HEK293 (cell line): ENCODE data around the gene TOP2A.

Experiments
- CTCF ChIA-PET: fragments of 350-600 bp; formaldehyde crosslinking; extraction: SDS; loops from one replicate; lab custom pipeline; 2021; ENCODE audit warnings: antibody characterized with exemption; lab: Yijun Ruan, JAX
- POLR2A ChIA-PET: fragments of 300-600 bp; formaldehyde crosslinking; extraction: SDS; loops from one replicate; lab custom pipeline; 2020; ENCODE audit warnings: antibody characterized with exemption, inconsistent platforms; lab: Yijun Ruan, JAX
- H3K27ac ChIP-seq: fragments of 200-500 bp; sonication (Bioruptor generic); 2 replicates; pipeline ENCODE4 v1.5.1; 2014; ENCODE audit warnings: low read depth, low read length, control low read depth, inconsistent platforms; ENCODE audit errors: extremely low read depth
- H3K36me3 ChIP-seq, 2 experiments: fragments of 200-500 bp in 1 of 2; sonication (Bioruptor generic) in 1 of 2; 1 replicate in 1 of 2; 2 replicates in 1 of 2; pipeline ENCODE4 v1.5.1; 2014 to 2017; ENCODE audit warnings: inconsistent platforms in 2 of 2, low read length in 2 of 2; ENCODE audit not compliant: control insufficient read depth in 2 of 2, insufficient read depth in 1 of 2
- H3K4me1 ChIP-seq: fragments of 200-500 bp; sonication (Bioruptor generic); 2 replicates; pipeline ENCODE4 v1.5.1; 2014; ENCODE audit warnings: mild to moderate bottlenecking, low read length, inconsistent platforms; ENCODE audit not compliant: control insufficient read depth, insufficient read depth
- H3K4me3 ChIP-seq: 2 replicates; pipeline ENCODE4 v1.5.1; 2011; ENCODE audit warnings: low read depth, mild to moderate bottlenecking, control low read depth, low read length, moderate library complexity
- H3K9me3 ChIP-seq: fragments of 200-500 bp; sonication (Bioruptor generic); 2 replicates; pipeline ENCODE4 v1.5.1; 2014; ENCODE audit warnings: low read depth, low read length, inconsistent platforms; ENCODE audit not compliant: control insufficient read depth, insufficient read depth
- GLIS1 ChIP-seq: fragments of 450-650 bp; formaldehyde crosslinking; IDR thresholded peaks from 2 replicates; pipeline ENCODE4 v1.5.1; 2016; ENCODE audit warnings: missing biosample characterization, missing genetic modification characterization
- KLF8 ChIP-seq: fragments of 450-650 bp; formaldehyde crosslinking; IDR thresholded peaks from 2 replicates; pipeline ENCODE4 v1.5.1; 2016; ENCODE audit warnings: missing biosample characterization, missing genetic modification characterization
- YY1 ChIP-seq: fragments of 450-650 bp; formaldehyde crosslinking; IDR thresholded peaks from 2 replicates; pipeline ENCODE4 v1.5.1; 2018; ENCODE audit warnings: missing biosample characterization, missing genetic modification characterization
- ZEB2 ChIP-seq: fragments of 450-650 bp; formaldehyde crosslinking; IDR thresholded peaks from 2 replicates; pipeline ENCODE4 v1.5.1; 2016; ENCODE audit warnings: missing biosample characterization, missing genetic modification characterization
- ZFP3 ChIP-seq: fragments of 450-650 bp; formaldehyde crosslinking; IDR thresholded peaks from 2 replicates; pipeline ENCODE4 v1.5.1; 2016; ENCODE audit warnings: low read depth, missing biosample characterization, missing genetic modification characterization
- ZFP69B ChIP-seq: fragments of 450-650 bp; formaldehyde crosslinking; IDR thresholded peaks from 2 replicates; pipeline ENCODE4 v1.5.1; 2016; ENCODE audit warnings: missing biosample characterization, missing genetic modification characterization
- ZIC2 ChIP-seq: fragments of 450-650 bp; formaldehyde crosslinking; IDR thresholded peaks from 2 replicates; pipeline ENCODE4 v1.5.1; 2016; ENCODE audit warnings: missing biosample characterization, missing genetic modification characterization
- ZNF114 ChIP-seq: fragments of 450-650 bp; formaldehyde crosslinking; IDR thresholded peaks from 2 replicates; pipeline ENCODE4 v1.5.0; 2017; ENCODE audit warnings: missing biosample characterization, missing genetic modification characterization
- ZNF2 ChIP-seq: fragments of 450-650 bp; formaldehyde crosslinking; IDR thresholded peaks from 2 replicates; pipeline ENCODE4 v1.5.1; 2016; ENCODE audit warnings: missing biosample characterization, missing genetic modification characterization
- ZNF335 ChIP-seq: fragments of 450-650 bp; formaldehyde crosslinking; conservative IDR thresholded peaks from 2 replicates; pipeline ENCODE4 v1.5.1; 2016; ENCODE audit warnings: missing biosample characterization, missing genetic modification characterization
- ZNF501 ChIP-seq: fragments of 450-650 bp; formaldehyde crosslinking; IDR thresholded peaks from 2 replicates; pipeline ENCODE4 v1.5.1; 2016; ENCODE audit warnings: missing biosample characterization, missing genetic modification characterization
- ZNF548 ChIP-seq: fragments of 450-650 bp; formaldehyde crosslinking; IDR thresholded peaks from 2 replicates; pipeline ENCODE4 v1.5.1; 2016; ENCODE audit warnings: missing biosample characterization, missing genetic modification characterization
- ZNF600 ChIP-seq: fragments of 450-650 bp; formaldehyde crosslinking; IDR thresholded peaks from 2 replicates; pipeline ENCODE4 v1.5.1; 2016; ENCODE audit warnings: missing biosample characterization, missing genetic modification characterization
- ZSCAN16 ChIP-seq: fragments of 450-650 bp; formaldehyde crosslinking; IDR thresholded peaks from 2 replicates; pipeline ENCODE4 v1.5.1; 2016; ENCODE audit warnings: missing biosample characterization, missing genetic modification characterization
- TF ChIP-seq, protein P1 (sequence below): fragments of 450-650 bp; formaldehyde crosslinking; IDR thresholded peaks from 2 replicates; pipeline ENCODE4 v1.5.1; 2016; ENCODE audit warnings: missing biosample characterization, missing genetic modification characterization
- TF ChIP-seq, protein P2 (sequence below): fragments of 450-650 bp; formaldehyde crosslinking; optimal IDR thresholded peaks from 2 replicates; pipeline ENCODE3; 2016; ENCODE audit warnings: missing biosample characterization, mild to moderate bottlenecking, missing genetic modification characterization
- TF ChIP-seq, protein P3 (sequence below): sonication (generic); formaldehyde crosslinking; IDR thresholded peaks from 2 replicates; pipeline ENCODE4 v1.8.1; 2022; ENCODE audit warnings: mild to moderate bottlenecking, moderate library complexity, missing genetic modification reagents
- TF ChIP-seq, protein P4 (sequence below): fragments of 450-650 bp; formaldehyde crosslinking; IDR thresholded peaks from 2 replicates; pipeline ENCODE4 v1.5.1; 2016; ENCODE audit warnings: missing biosample characterization, missing genetic modification characterization
- TF ChIP-seq, protein P5 (sequence below): fragments of 450-650 bp; formaldehyde crosslinking; IDR thresholded peaks from 2 replicates; pipeline ENCODE4 v1.5.1; 2016; ENCODE audit warnings: missing biosample characterization, missing genetic modification characterization
- TF ChIP-seq, protein P6 (sequence below): fragments of 450-650 bp; formaldehyde crosslinking; IDR thresholded peaks from 2 replicates; pipeline ENCODE4 v1.5.1; 2016; ENCODE audit warnings: missing biosample characterization, missing genetic modification characterization

The TOP2A gene

DNA sequence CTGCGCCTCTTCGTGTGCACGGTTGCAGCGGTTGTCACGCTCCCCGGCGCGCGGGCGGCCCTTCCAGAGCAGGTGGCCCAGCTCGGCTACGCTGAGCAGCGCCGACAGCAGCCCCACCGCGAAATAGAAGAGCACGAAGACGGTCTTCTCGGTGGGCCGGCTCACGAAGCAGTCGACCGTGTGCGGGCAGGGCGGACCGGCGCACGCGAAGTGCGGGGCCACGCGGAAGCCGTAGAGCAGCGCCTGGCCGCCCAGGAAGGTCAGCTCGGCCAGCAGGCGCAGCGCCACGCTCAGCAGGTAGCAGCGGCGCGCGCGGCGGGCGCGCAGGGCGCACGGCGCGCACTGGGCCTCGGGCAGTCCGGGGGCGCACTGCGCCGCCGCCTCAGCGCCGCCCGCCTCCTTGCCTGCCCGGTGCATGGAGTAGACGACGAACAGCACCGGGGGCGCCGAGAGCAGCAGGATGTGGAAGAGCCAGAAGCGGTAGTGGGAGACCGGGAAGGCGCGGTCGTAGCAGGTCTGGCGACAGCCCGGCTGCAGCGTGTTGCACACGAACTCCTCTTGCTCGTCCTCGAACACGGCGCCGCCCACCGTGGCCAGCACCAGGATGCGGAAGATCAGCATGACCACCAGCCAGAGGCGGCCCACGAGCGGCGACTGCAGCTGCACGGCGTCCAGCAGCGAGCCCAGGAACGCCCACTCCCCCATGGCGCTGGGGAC lies 54.4 kb downstream of the TOP2A start:
- Histone ChIP-seq H3K9me3 (no peaks in the 10 kb centered on the region), H3K27ac (peak overlapping the region; percentile 70; the same call in 1 of the 2 replicates), H3K36me3 (no peaks in the 10 kb centered on the region; a peak in 1 of 3 replicates), H3K4me1 (no peaks in the 10 kb centered on the region), H3K4me3 (peak overlapping the region; percentile 50)
- POLR2A ChIA-PET = interaction anchor here (0.6 to 2.8 kb wide), 3 partner anchors 18 to 55 kb away, joined by 3 to 18 read pairs (median 5); partner anchors contain the start of gene TOP2A
- TF ChIP-seq YY1 (tag by site-specific recombination) (no peak), ZFP3 (tag by site-specific recombination) (no peak), ZNF335 (tag by site-specific recombination) (peak; percentile 25), ZNF114 (no peak), KLF8 (tag by site-specific recombination) (no peak)
- TF ChIP-seq, protein P1, sequence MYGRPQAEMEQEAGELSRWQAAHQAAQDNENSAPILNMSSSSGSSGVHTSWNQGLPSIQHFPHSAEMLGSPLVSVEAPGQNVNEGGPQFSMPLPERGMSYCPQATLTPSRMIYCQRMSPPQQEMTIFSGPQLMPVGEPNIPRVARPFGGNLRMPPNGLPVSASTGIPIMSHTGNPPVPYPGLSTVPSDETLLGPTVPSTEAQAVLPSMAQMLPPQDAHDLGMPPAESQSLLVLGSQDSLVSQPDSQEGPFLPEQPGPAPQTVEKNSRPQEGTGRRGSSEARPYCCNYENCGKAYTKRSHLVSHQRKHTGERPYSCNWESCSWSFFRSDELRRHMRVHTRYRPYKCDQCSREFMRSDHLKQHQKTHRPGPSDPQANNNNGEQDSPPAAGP (tag by site-specific recombination) = no peak
- TF ChIP-seq, protein P2, sequence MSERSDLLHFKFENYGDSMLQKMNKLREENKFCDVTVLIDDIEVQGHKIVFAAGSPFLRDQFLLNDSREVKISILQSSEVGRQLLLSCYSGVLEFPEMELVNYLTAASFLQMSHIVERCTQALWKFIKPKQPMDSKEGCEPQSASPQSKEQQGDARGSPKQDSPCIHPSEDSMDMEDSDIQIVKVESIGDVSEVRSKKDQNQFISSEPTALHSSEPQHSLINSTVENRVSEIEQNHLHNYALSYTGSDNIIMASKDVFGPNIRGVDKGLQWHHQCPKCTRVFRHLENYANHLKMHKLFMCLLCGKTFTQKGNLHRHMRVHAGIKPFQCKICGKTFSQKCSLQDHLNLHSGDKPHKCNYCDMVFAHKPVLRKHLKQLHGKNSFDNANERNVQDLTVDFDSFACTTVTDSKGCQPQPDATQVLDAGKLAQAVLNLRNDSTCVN (tag by site-specific recombination) = peak; percentile 58
- TF ChIP-seq, protein P3, sequence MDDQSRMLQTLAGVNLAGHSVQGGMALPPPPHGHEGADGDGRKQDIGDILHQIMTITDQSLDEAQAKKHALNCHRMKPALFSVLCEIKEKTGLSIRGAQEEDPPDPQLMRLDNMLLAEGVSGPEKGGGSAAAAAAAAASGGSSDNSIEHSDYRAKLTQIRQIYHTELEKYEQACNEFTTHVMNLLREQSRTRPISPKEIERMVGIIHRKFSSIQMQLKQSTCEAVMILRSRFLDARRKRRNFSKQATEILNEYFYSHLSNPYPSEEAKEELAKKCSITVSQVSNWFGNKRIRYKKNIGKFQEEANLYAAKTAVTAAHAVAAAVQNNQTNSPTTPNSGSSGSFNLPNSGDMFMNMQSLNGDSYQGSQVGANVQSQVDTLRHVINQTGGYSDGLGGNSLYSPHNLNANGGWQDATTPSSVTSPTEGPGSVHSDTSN (CRISPR knock-in tag) = 0 out of 2 replicates have a peak, but pooled peaks have one; percentile 32
- CTCF ChIA-PET = interaction anchor here (0.5 to 16.1 kb wide), 15 partner anchors 31 to 197 kb away, joined by 3 to 453 read pairs (median 5); partner anchors contain the start of genes RARA and TOP2A

DNA sequence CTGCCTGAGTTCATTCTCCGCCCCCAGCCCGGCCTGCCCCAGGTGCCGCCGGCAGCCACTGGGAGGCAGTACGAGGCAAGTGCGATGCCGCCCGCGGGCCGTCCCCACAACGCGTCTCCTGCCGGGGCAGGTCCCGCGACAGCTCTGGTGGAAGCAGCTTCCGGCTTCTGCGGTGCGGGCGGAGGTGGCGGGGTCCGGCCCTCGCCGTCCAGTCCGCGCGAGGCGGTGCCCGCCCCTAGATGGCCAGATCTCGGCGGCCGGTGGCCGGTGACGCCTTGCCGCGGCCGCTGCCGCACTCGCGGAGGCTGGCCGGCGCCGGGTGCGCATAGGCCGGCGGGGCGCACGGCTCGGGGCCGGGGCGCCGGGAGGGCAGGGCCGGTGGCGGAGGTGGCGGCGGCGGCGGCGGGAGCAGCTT lies 55.0 kb downstream of the TOP2A start:
- POLR2A ChIA-PET = interaction anchor here (0.6 to 2.8 kb wide), 4 partner anchors 17 to 192 kb away, joined by 3 to 18 read pairs (median 6); partner anchors contain the start of gene TOP2A
- CTCF ChIA-PET = interaction anchor here (0.5 to 16.1 kb wide), 21 partner anchors 18 to 1712 kb away, joined by 3 to 453 read pairs (median 4); partner anchors contain the start of genes RARA and TOP2A
- H3K27ac ChIP-seq = peak overlapping the region; percentile 70; the same call in 1 of the 2 replicates
- H3K4me3 ChIP-seq = peak overlapping the region; percentile 50
- no peaks in the 10 kb centered on the region; a peak in 1 of 3 replicates for H3K36me3 ChIP-seq
- H3K9me3 ChIP-seq = no peaks in the 10 kb centered on the region
- no peaks in the 10 kb centered on the region for H3K4me1 ChIP-seq
- TF ChIP-seq, protein P4, sequence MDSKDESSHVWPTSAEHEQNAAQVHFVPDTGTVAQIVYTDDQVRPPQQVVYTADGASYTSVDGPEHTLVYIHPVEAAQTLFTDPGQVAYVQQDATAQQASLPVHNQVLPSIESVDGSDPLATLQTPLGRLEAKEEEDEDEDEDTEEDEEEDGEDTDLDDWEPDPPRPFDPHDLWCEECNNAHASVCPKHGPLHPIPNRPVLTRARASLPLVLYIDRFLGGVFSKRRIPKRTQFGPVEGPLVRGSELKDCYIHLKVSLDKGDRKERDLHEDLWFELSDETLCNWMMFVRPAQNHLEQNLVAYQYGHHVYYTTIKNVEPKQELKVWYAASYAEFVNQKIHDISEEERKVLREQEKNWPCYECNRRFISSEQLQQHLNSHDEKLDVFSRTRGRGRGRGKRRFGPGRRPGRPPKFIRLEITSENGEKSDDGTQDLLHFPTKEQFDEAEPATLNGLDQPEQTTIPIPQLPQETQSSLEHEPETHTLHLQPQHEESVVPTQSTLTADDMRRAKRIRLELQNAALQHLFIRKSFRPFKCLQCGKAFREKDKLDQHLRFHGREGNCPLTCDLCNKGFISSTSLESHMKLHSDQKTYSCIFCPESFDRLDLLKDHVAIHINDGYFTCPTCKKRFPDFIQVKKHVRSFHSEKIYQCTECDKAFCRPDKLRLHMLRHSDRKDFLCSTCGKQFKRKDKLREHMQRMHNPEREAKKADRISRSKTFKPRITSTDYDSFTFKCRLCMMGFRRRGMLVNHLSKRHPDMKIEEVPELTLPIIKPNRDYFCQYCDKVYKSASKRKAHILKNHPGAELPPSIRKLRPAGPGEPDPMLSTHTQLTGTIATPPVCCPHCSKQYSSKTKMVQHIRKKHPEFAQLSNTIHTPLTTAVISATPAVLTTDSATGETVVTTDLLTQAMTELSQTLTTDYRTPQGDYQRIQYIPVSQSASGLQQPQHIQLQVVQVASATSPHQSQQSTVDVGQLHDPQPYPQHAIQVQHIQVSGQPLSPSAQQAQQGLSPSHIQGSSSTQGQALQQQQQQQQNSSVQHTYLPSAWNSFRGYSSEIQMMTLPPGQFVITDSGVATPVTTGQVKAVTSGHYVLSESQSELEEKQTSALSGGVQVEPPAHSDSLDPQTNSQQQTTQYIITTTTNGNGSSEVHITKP (tag by site-specific recombination) = peak; percentile 63; the same call in 1 of the 2 replicates
- TF ChIP-seq GLIS1 (peak; percentile 72), ZNF600 (tag by site-specific recombination) (peak; percentile 75; the same call in 1 of the 2 replicates), ZNF548 (tag by site-specific recombination) (no peak), ZIC2 (peak; percentile 60), ZSCAN16 (tag by site-specific recombination) (no peak), ZNF2 (tag by site-specific recombination) (0 out of 2 replicates have a peak, but pooled peaks have one; percentile 14), ZFP69B (no peak; the same call in 1 of the 2 replicates), ZNF501 (0 out of 2 replicates have a peak, but pooled peaks have one; percentile 63), ZEB2 (peak; percentile 74; the same call in 1 of the 2 replicates)
- TF ChIP-seq, protein P5, sequence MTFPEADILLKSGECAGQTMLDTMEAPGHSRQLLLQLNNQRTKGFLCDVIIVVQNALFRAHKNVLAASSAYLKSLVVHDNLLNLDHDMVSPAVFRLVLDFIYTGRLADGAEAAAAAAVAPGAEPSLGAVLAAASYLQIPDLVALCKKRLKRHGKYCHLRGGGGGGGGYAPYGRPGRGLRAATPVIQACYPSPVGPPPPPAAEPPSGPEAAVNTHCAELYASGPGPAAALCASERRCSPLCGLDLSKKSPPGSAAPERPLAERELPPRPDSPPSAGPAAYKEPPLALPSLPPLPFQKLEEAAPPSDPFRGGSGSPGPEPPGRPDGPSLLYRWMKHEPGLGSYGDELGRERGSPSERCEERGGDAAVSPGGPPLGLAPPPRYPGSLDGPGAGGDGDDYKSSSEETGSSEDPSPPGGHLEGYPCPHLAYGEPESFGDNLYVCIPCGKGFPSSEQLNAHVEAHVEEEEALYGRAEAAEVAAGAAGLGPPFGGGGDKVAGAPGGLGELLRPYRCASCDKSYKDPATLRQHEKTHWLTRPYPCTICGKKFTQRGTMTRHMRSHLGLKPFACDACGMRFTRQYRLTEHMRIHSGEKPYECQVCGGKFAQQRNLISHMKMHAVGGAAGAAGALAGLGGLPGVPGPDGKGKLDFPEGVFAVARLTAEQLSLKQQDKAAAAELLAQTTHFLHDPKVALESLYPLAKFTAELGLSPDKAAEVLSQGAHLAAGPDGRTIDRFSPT (tag by site-specific recombination) = peak; percentile 85
- TF ChIP-seq, protein P6, sequence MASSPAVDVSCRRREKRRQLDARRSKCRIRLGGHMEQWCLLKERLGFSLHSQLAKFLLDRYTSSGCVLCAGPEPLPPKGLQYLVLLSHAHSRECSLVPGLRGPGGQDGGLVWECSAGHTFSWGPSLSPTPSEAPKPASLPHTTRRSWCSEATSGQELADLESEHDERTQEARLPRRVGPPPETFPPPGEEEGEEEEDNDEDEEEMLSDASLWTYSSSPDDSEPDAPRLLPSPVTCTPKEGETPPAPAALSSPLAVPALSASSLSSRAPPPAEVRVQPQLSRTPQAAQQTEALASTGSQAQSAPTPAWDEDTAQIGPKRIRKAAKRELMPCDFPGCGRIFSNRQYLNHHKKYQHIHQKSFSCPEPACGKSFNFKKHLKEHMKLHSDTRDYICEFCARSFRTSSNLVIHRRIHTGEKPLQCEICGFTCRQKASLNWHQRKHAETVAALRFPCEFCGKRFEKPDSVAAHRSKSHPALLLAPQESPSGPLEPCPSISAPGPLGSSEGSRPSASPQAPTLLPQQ (tag by site-specific recombination) = peak; percentile 64; the same call in 1 of the 2 replicates
- TF ChIP-seq, protein P1 (tag by site-specific recombination) = peak; percentile 55
